GM20000 (cell line): ENCODE data around the gene ATXN7L1.

ENCODE experiments used
- DNase-seq: peaks from one replicate; pipeline ENCODE4 v3.0.0; 2012; ENCODE audit warnings: low spot score
- TF ChIP-seq, protein P1 (sequence below): IDR thresholded peaks from 2 replicates; pipeline ENCODE4 v1.5.1; 2012; ENCODE audit warnings: mild to moderate bottlenecking, control low read depth; ENCODE audit errors: extremely low read depth, missing control alignments

ATXN7L1 gene

GRCh38 chr7:105580022-105580740, 296.2 kb downstream of the ATXN7L1 start:
- TF ChIP-seq, protein P1, sequence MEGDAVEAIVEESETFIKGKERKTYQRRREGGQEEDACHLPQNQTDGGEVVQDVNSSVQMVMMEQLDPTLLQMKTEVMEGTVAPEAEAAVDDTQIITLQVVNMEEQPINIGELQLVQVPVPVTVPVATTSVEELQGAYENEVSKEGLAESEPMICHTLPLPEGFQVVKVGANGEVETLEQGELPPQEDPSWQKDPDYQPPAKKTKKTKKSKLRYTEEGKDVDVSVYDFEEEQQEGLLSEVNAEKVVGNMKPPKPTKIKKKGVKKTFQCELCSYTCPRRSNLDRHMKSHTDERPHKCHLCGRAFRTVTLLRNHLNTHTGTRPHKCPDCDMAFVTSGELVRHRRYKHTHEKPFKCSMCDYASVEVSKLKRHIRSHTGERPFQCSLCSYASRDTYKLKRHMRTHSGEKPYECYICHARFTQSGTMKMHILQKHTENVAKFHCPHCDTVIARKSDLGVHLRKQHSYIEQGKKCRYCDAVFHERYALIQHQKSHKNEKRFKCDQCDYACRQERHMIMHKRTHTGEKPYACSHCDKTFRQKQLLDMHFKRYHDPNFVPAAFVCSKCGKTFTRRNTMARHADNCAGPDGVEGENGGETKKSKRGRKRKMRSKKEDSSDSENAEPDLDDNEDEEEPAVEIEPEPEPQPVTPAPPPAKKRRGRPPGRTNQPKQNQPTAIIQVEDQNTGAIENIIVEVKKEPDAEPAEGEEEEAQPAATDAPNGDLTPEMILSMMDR = no peak
- DNase-seq = no peak

DNA sequence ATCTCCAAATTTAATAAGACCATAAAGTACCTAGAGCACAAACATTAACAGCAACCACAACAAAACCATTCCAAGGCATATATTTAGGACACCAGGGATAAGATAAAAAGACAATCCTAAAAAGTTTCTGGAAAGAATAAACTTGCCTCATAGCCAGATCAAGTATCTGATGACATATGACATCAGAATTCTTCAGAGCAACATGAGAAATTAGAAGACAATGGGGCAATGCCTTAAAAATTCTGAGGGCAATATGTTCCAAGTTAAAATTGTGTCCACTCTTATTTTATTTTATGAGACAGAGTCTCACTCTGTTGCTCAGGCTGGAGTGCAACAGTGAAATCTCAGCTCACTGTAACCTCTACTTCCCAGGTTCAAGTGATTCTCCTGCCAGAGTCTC, 297.9 kb downstream of the ATXN7L1 start:
- TF ChIP-seq, protein P1 = no peak
- DNase-seq = no peak

- no peak for DNase-seq
- TF ChIP-seq, protein P1 = no peak
Measured at GRCh38 chr7:105577251-105577650, 299.1 kb downstream of the ATXN7L1 start.

DNA sequence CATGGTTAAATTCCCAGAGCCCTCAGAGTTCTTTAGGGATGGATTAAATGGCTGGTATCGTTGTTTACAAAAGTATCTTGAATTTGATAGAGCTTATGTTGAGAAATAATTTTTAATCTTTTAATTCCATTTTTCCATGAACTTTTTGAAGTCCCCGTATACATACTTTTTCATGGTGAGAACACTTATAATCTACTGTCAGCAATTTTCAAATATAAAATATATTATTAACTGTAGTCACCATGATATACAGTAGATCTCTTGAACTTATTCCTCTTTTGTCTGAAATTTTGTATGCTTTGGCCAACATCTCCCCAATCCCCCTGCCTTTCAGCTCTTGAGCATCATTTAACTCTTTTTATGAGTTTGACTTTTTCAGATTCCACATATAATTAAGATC, 304.5 kb downstream of the ATXN7L1 start:
- TF ChIP-seq, protein P1 = no peak
- no peak for DNase-seq

DNA sequence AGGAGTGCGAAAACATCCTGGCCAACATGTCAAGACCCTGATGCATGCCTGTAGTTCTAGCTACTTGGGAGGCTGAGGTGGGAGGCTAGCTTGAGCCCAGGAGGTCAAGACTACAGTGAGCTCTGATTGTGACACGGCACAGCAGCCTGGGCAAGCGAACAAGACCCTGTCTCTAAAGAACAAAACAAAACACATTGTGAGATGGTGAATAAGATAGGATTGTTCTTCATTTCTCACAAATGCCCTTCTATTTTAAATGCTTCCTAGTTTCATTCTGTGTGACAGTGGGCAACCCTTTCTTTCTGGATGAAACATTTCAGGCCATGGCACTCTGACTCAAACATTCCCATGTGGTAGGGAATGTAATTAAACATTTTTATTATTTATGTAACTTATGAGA, 308.6 kb downstream of the ATXN7L1 start:
- no peak for DNase-seq
- TF ChIP-seq, protein P1 = no peak

DNA sequence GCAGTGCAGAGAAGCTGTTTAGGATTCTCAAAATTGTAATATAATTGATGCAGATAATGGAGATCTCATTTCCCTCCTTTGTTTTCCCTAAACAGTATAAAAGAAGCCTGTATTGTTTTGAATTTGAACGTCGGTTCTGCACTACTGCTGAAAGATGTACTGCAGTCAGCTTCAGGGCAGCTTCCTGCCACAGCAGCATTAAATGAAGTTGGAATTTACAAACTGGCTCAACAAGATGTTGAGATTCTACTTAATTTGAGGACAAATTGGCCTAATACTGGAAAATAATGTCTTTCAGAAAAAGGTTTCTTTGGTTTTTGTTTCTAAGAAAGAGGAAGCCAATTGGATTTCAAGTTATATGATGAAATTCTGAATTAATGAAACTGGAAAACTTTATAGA, 309.4 kb downstream of the ATXN7L1 start:
- DNase-seq = no peak
- TF ChIP-seq, protein P1 = no peak

GRCh38 chr7:105565190-105565589, 311.2 kb downstream of the ATXN7L1 start:
- DNase-seq = no peak
- TF ChIP-seq, protein P1 = no peak
